GM12878 (cell line): ENCODE measurements around the gene CIAO2B. TPM values are rescaled to one million over a fixed set of nuclear protein-coding genes. Genes with fewer than 3 reads are reported as not detected.
"Not testable (repeated sequence)": the region's sequence is repeated elsewhere in the genome, so short reads cannot be mapped to it uniquely, and the experiment has no call there.

Experiments
- ATAC-seq: fragments of 200-7000 bp; cut with Tn5 transposase; 3 replicates; pipeline ENCODE4 v1.9.1; 2020; ENCODE audit warnings: mild to moderate bottlenecking, moderate library complexity
- BruUV-seq: library from RNA; stranded (reverse); fragments of 400-500 nt; replicated peaks from 2 replicates; lab custom pipeline; 2021; lab: Mats Ljungman, UMichigan
- CTCF ChIA-PET: fragments of 300-600 bp; sonication (Branson Sonifier 250); formaldehyde crosslinking; extraction: SDS; loops from one replicate; lab custom pipeline; 2021; ENCODE audit warnings: inconsistent platforms; lab: Yijun Ruan, JAX
- POLR2A ChIA-PET: fragments of 350-600 bp; formaldehyde crosslinking; extraction: SDS; loops from one replicate; lab custom pipeline; 2021; ENCODE audit warnings: inconsistent platforms; lab: Charles Lee
- RAD21 ChIA-PET: fragments of 300-600 bp; sonication (Branson Sonifier 250); formaldehyde crosslinking; loops from one replicate; lab custom pipeline; 2023; ENCODE audit warnings: antibody characterized with exemption; ENCODE audit not compliant: unreplicated experiment; lab: Charles Lee
- SMC1A ChIA-PET: fragments of 300-600 bp; sonication (Branson Sonifier 250); formaldehyde crosslinking; loops from one replicate; lab custom pipeline; 2023; ENCODE audit not compliant: unreplicated experiment, uncharacterized antibody; lab: Charles Lee
- DNase-seq: peaks from one replicate; pipeline ENCODE4 v3.0.0-alpha.2; 2011; ENCODE audit warnings: low read depth, low spot score
- FAIRE-seq: peaks from 3 replicates; lab custom pipeline; 2011; peaks lifted over from hg19 to GRCh38; lab: Jason Lieb, UNC
- H2AFZ ChIP-seq: 2 replicates; pipeline ENCODE4 v1.6.0; 2011; ENCODE audit warnings: low read depth, low read length, control low read depth; ENCODE audit not compliant: control insufficient read depth
- H3K27ac ChIP-seq: 2 replicates; pipeline ENCODE4 v1.5.1; 2011; ENCODE audit warnings: control low read depth; ENCODE audit not compliant: control insufficient read depth, insufficient read depth
- H3K27me3 ChIP-seq, 2 experiments: replicated peaks in 1 of 2; 2 replicates each; pipeline versions ENCODE4 v1.6.0 to v1.6.1; 2011; ENCODE audit warnings: low read length in 1 of 2; ENCODE audit not compliant: control insufficient read depth in 2 of 2, insufficient read depth in 2 of 2
- H3K36me3 ChIP-seq, 2 experiments: 2 replicates each; pipeline ENCODE4 v1.5.1; 2011; ENCODE audit warnings: low read length in 1 of 2; ENCODE audit not compliant: control insufficient read depth in 2 of 2, insufficient read depth in 2 of 2
- H3K4me1 ChIP-seq: 2 replicates; pipeline ENCODE4 v1.6.1; 2011; ENCODE audit warnings: mild to moderate bottlenecking, low read length, moderate library complexity, mixed read lengths; ENCODE audit not compliant: control insufficient read depth, insufficient read depth
- H3K4me2 ChIP-seq: 2 replicates; pipeline ENCODE4 v1.6.0; 2011; ENCODE audit warnings: control low read depth; ENCODE audit not compliant: control insufficient read depth, insufficient read depth
- H3K4me3 ChIP-seq: fragments of 200-600 bp; sonication (generic); 2 replicates; pipeline ENCODE4 v1.5.1; 2016
- H3K79me2 ChIP-seq: 2 replicates; pipeline ENCODE4 v1.6.0; 2011; ENCODE audit warnings: low read length; ENCODE audit not compliant: control insufficient read depth, insufficient read depth
- H3K9ac ChIP-seq: 2 replicates; pipeline ENCODE4 v1.8.0; 2011; ENCODE audit warnings: low read length, control low read depth, mixed read lengths; ENCODE audit not compliant: control insufficient read depth, insufficient read depth
- H3K9me3 ChIP-seq: replicated peaks from 3 replicates; pipeline ENCODE4 v1.5.1; 2011; ENCODE audit warnings: mild to moderate bottlenecking, low read length; ENCODE audit not compliant: control insufficient read depth, insufficient read depth
- H4K20me1 ChIP-seq: 2 replicates; pipeline ENCODE4 v1.6.0; 2011; ENCODE audit not compliant: control insufficient read depth, insufficient read depth
- NFYB ChIP-seq: IDR thresholded peaks from 2 replicates; pipeline ENCODE4 v1.6.1; 2011; ENCODE audit warnings: low read depth, mild to moderate bottlenecking, low read length, improper control_type of control experiment, moderate library complexity; ENCODE audit not compliant: insufficient read depth
- WGBS: methylation state at CpG from one replicate; pipeline ENCODE4 v1.1.6; 2016; ENCODE audit warnings: low lambda C conversion rate; ENCODE audit not compliant: insufficient replicate concordance, insufficient coverage; ENCODE audit errors: missing lambda C conversion rate; 5-methylcytosine and 5-hydroxymethylcytosine counted together
- in situ Hi-C: fragments of 300-500 bp; cut with MboI; formaldehyde crosslinking; loops from 9 replicates; pipeline ENCODE4 v1.14.3; 2018; ENCODE audit warnings: mixed read lengths
- intact Hi-C: fragments of 100-400 bp; cut with micrococcal nuclease; formaldehyde crosslinking; loops from one replicate; pipeline ENCODE4 v1.14.2; 2022; ENCODE audit not compliant: unreplicated experiment
- polyA plus RNA-seq, 11 experiments: library from polyadenylated mRNA; depleted of rRNA in 4 of 11; unstranded in 6 of 11; stranded (reverse) in 5 of 11; fragments of >200 nt; fragmentation: Nextera tagmentation in 4 of 11; fragmentation: Illumina TruSeq in 1 of 11; extraction: Ambion mirVana in 4 of 11; extraction: Trizol in 1 of 11; gene quantifications; 1 replicate in 1 of 11; 2 replicates in 10 of 11; pipeline versions ENCODE4 v1.2.1 to v1.2.3, GENCODE V29; 2011 to 2016; ENCODE audit warnings: inconsistent platforms in 2 of 11, missing spikeins in 2 of 11, low read depth in 1 of 11
- total RNA-seq, 4 experiments: library from RNA; depleted of rRNA in 3 of 4; stranded (reverse); fragments of >200 nt in 3 of 4; fragmentation: Illumina TruSeq in 1 of 4; extraction: Trizol in 1 of 4; gene quantifications; 2 replicates each; pipeline versions ENCODE4 v1.2.1 to v1.2.3, GENCODE V29; 2013 to 2021

CIAO2B gene
- total and polyA plus RNA-seq, 10 of the 15 experiments (the other 5 are each of a cell fraction or from before 2014, with no cell fraction given) = 76.4 to 241 (median 138) TPM

DNA sequence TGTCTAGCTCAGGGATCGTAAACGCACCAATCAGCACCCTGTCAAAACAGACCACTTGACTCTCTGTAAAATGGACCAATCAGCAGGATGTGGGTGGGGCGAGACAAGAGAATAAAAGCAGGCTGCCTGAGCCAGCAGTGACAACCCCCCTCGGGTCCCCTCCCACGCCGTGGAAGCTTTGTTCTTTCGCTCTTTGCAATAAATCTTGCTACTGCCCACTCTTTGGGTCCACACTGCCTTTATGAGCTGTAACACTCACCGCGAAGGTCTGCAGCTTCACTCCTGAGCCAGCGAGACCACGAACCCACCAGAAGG, 40.7 kb upstream of the CIAO2B start:
- H3K4me3 ChIP-seq, H3K36me3 ChIP-seq, H3K9ac ChIP-seq, H3K27me3 ChIP-seq, ATAC-seq, H3K4me2 ChIP-seq, H3K79me2 ChIP-seq, FAIRE-seq, H3K9me3 ChIP-seq, H4K20me1 ChIP-seq, H3K27ac ChIP-seq, BruUV-seq, POLR2A ChIA-PET, H3K4me1 ChIP-seq, DNase-seq: not testable (repeated sequence)
- TF ChIP-seq NFYB = peak; percentile 81
- CTCF ChIA-PET = interaction anchor here (1.3 to 2.5 kb wide), 7 partner anchors 17 to 210 kb away, joined by 4 to 13 read pairs (median 7); partner anchors contain the start of gene B3GNT9
- in situ Hi-C loops = loop anchor here (10.0 to 25.0 kb wide), 2 partner anchors 180 to 437 kb away; partner anchors contain the start of genes B3GNT9, FBXL8, TRADD and ZDHHC1
- SMC1A ChIA-PET = interaction anchor here (0.7 to 2.9 kb wide), 5 partner anchors 9 to 210 kb away, joined by 3 to 9 read pairs (median 6); no protein-coding TSS in a partner anchor
- WGBS = 22% methylated on average over 11 of the region's 11 CpGs
- peak overlapping the region; percentile 17; the same call in 1 of the 2 replicates for H2AFZ ChIP-seq
- RAD21 ChIA-PET = interaction anchor here (1.0 to 1.4 kb wide), 2 partner anchors 10 to 21 kb away, joined by 3 to 4 read pairs; no protein-coding TSS in a partner anchor
- intact Hi-C loops = loop anchor here (5.0 kb wide), 1 partner anchor 37 kb away; no protein-coding TSS in a partner anchor

DNA sequence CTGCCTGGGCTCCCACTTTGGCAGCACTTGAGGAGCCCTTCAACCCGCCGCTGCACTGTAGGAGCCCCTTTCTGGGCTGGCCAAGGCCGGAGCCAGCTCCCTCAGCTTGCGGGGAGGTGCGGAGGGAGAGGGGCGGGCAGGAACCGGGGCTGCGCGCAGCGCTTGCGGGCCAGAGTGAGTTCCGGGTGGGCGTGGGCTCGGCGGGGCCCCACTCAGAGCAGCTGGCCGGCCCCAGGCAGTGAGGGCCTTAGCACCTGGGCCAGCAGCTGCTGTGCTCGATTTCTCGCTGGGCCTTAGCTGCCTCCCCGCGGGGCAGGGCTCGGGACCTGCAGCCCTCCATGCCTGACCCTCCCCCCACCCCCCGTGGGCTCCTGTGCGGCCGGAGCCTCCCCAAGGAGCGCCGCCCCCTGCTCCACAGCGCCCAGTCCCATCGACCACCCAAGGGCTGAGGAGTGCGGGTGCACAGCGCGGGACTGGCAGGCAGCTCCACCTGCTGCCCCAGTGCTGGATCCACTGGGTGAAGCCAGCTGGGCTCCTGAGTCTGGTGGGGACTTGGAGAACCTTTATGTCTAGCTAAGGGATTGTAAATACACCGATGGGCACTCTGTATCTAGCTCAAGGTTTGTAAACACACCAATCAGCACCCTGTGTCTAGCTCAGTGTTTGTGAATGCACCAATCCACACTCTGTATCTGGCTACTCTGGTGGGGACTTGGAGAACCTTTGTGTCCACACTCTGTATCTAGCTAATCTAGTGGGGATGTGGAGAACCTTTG, 40.1 kb upstream of the CIAO2B start:
- H3K4me1 ChIP-seq, H3K9me3 ChIP-seq, H4K20me1 ChIP-seq, BruUV-seq, FAIRE-seq, H3K27me3 ChIP-seq, intact Hi-C loops, H3K4me2 ChIP-seq, H3K4me3 ChIP-seq, DNase-seq, ATAC-seq, H3K27ac ChIP-seq, H3K9ac ChIP-seq, H3K79me2 ChIP-seq, H3K36me3 ChIP-seq: not testable (repeated sequence)
- peak overlapping the region; percentile 17; the same call in 1 of the 2 replicates for H2AFZ ChIP-seq
- ChIA-PET SMC1A (interaction anchor here (1.2 to 2.9 kb wide), 3 partner anchors 8 to 211 kb away, joined by 3 to 9 read pairs (median 7); no protein-coding TSS in a partner anchor), POLR2A (interaction anchor here (0.6 kb wide), 2 partner anchors 86 to 133 kb away, joined by 3 to 5 read pairs; no protein-coding TSS in a partner anchor), RAD21 (interaction anchor here (1.4 kb wide), 1 partner anchor 20 kb away, joined by 4 read pairs; no protein-coding TSS in a partner anchor), CTCF (interaction anchor here (1.3 to 2.5 kb wide), 4 partner anchors 40 to 211 kb away, joined by 4 to 13 read pairs (median 6); partner anchors contain the start of gene B3GNT9)
- in situ Hi-C loops = loop anchor here (10.0 kb wide), 1 partner anchor 180 kb away; the partner anchor contains the start of genes B3GNT9, FBXL8 and TRADD
- 70% methylated on average over 17 of the region's 32 CpGs for WGBS
